Endothelial cell of umbilical vein (primary cell): ENCODE results near the gene BRD3. TPM values are rescaled to one million over a fixed set of nuclear protein-coding genes. Genes with fewer than 3 reads are reported as not detected.

Experiments
- BruUV-seq: library from RNA; stranded (reverse); fragments of 400-500 nt; replicated peaks from 2 replicates; lab custom pipeline; 2021; lab: Mats Ljungman, UMichigan
- CTCF ChIA-PET: fragments of 300-600, 350-600 bp; sonication (Branson Sonifier 250); formaldehyde crosslinking; loops from one replicate; lab custom pipeline; 2021; ENCODE audit warnings: antibody characterized with exemption, inconsistent platforms; lab: Charles Lee
- POLR2A ChIA-PET: fragments of 300-600, 350-600 bp; sonication (Branson Sonifier 250); formaldehyde crosslinking; loops from one replicate; lab custom pipeline; 2021; ENCODE audit warnings: antibody characterized with exemption, inconsistent platforms; lab: Charles Lee
- DNase-seq: peaks from one replicate; pipeline ENCODE4 v3.0.0-alpha.2; 2011; ENCODE audit warnings: low read depth, low spot score
- FAIRE-seq: peaks from 2 replicates; lab custom pipeline; 2011; peaks lifted over from hg19 to GRCh38; lab: Jason Lieb, UNC
- H2AFZ ChIP-seq: 2 replicates; pipeline ENCODE4 v1.6.0; 2012; ENCODE audit warnings: low read depth, low read length, control low read depth, inconsistent platforms
- H3K27ac ChIP-seq: 2 replicates; pipeline ENCODE4 v1.5.1; 2011; ENCODE audit warnings: low read depth, mild to moderate bottlenecking, control low read depth, low read length, moderate library complexity; ENCODE audit not compliant: insufficient read depth
- H3K27me3 ChIP-seq, 2 experiments: 2 replicates each; pipeline versions ENCODE4 v1.6.0 to v1.6.1; 2011; ENCODE audit warnings: low read length in 2 of 2, mixed read lengths in 1 of 2; ENCODE audit not compliant: control insufficient read depth in 2 of 2, insufficient read depth in 2 of 2
- H3K36me3 ChIP-seq, 2 experiments: 2 replicates in 1 of 2; 3 replicates in 1 of 2; pipeline ENCODE4 v1.5.1; 2011; ENCODE audit warnings: low read length in 2 of 2, mild to moderate bottlenecking in 1 of 2, moderate library complexity in 1 of 2; ENCODE audit not compliant: control insufficient read depth in 2 of 2, insufficient read depth in 2 of 2; ENCODE audit errors: extremely low read depth in 1 of 2
- H3K4me1 ChIP-seq: 3 replicates; pipeline ENCODE4 v1.5.1; 2011; ENCODE audit warnings: mild to moderate bottlenecking, low read length; ENCODE audit not compliant: control insufficient read depth, insufficient read depth; ENCODE audit errors: extremely low read depth
- H3K4me2 ChIP-seq: 2 replicates; pipeline ENCODE4 v1.6.1; 2011; ENCODE audit warnings: low read length, control low read depth, mixed read lengths; ENCODE audit not compliant: insufficient read depth
- H3K4me3 ChIP-seq, 3 experiments: fragments of 200-600 bp in 1 of 3; sonication (generic), shearing (Covaris generic) in 1 of 3; replicated peaks in 1 of 3; 2 replicates each; pipeline ENCODE4 v1.5.1; 2011 to 2016; ENCODE audit warnings: control low read depth in 3 of 3, low read length in 3 of 3, mild to moderate bottlenecking in 2 of 3, inconsistent platforms in 1 of 3, low read depth in 1 of 3, moderate library complexity in 1 of 3; ENCODE audit not compliant: insufficient read depth in 1 of 3
- H3K79me2 ChIP-seq: 2 replicates; pipeline ENCODE4 v1.6.0; 2012; ENCODE audit warnings: low read length, inconsistent platforms; ENCODE audit not compliant: control insufficient read depth, insufficient read depth
- H3K9ac ChIP-seq: replicated peaks from 2 replicates; pipeline ENCODE3; 2011; ENCODE audit warnings: low read length, control low read depth; ENCODE audit not compliant: insufficient read depth; ENCODE audit errors: extremely low read depth
- H3K9me1 ChIP-seq: replicated peaks from 3 replicates; pipeline ENCODE4 v1.6.0; 2011; ENCODE audit warnings: mild to moderate bottlenecking, low read length; ENCODE audit not compliant: control insufficient read depth, insufficient read depth; ENCODE audit errors: extremely low read depth
- H3K9me3 ChIP-seq: replicated peaks from 2 replicates; pipeline ENCODE4 v1.5.1; 2012; ENCODE audit warnings: low read length, inconsistent platforms; ENCODE audit not compliant: control insufficient read depth, insufficient read depth
- H4K20me1 ChIP-seq: replicated peaks from 2 replicates; pipeline ENCODE3; 2011; ENCODE audit warnings: mild to moderate bottlenecking, low read length; ENCODE audit not compliant: control insufficient read depth, insufficient read depth; ENCODE audit errors: extremely low read depth
- FOS ChIP-seq: IDR thresholded peaks from 2 replicates; pipeline ENCODE4 v1.6.1; 2011; ENCODE audit warnings: mild to moderate bottlenecking, low read length, moderate library complexity, borderline replicate concordance; ENCODE audit not compliant: insufficient read depth
- JUN ChIP-seq: IDR thresholded peaks from 2 replicates; pipeline ENCODE4 v1.6.1; 2011; ENCODE audit warnings: borderline replicate concordance, low read depth; ENCODE audit not compliant: insufficient read length, insufficient read depth
- MAX ChIP-seq: IDR thresholded peaks from 2 replicates; pipeline ENCODE4 v1.6.1; 2011; ENCODE audit not compliant: insufficient read depth, insufficient read length
- POLR2A ChIP-seq: IDR thresholded peaks from 2 replicates; pipeline ENCODE4 v1.6.1; 2012; ENCODE audit warnings: low read depth, mild to moderate bottlenecking, control low read depth, low read length
- POLR2AphosphoS5 ChIP-seq: IDR thresholded peaks from 2 replicates; pipeline ENCODE4 v1.6.1; 2012; ENCODE audit warnings: low read depth, mild to moderate bottlenecking, control low read depth, low read length, moderate library complexity; ENCODE audit not compliant: insufficient read depth
- dilution Hi-C: fragments of 300-500 bp; cut with MboI; formaldehyde crosslinking; loops from one replicate; pipeline ENCODE4 v1.15.0; 2019; ENCODE audit warnings: low sequenced_read_pairs; ENCODE audit not compliant: extremely low pct_ligation_motif_present
- intact Hi-C: fragments of 100-400 bp; cut with micrococcal nuclease; formaldehyde crosslinking; loops from one replicate; pipeline ENCODE4 v1.10.0; 2022
- polyA plus RNA-seq, 4 experiments: library from polyadenylated mRNA; depleted of rRNA in 3 of 4; stranded (reverse) in 3 of 4; unstranded in 1 of 4; fragments of >200 nt; gene quantifications; 2 replicates each; pipeline versions ENCODE4 v1.2.1 to v1.2.3, GENCODE V29; 2011 to 2012; ENCODE audit warnings: missing spikeins in 1 of 4
- total RNA-seq: library from RNA; stranded (reverse); gene quantifications from 2 replicates; pipeline ENCODE4 v1.2.3, GENCODE V29; 2021
- TF ChIP-seq, protein P1 (sequence below), 2 donors: IDR thresholded peaks; 1 replicate in 1 of 2; 2 replicates in 1 of 2; pipeline ENCODE4 v1.5.1; 2011; ENCODE audit warnings: low read length in 2 of 2, mild to moderate bottlenecking in 2 of 2, moderate library complexity in 2 of 2, control low read depth in 1 of 2, inconsistent platforms in 1 of 2, low read depth in 1 of 2; ENCODE audit not compliant: insufficient read depth in 1 of 2; ENCODE audit errors: extremely low read depth in 1 of 2

BRD3 gene
- total and polyA plus RNA-seq, 2 donors (not counting 3 experiments of a cell fraction or from before 2014, with no cell fraction given), result 10.5 to 47.1 TPM

DNA sequence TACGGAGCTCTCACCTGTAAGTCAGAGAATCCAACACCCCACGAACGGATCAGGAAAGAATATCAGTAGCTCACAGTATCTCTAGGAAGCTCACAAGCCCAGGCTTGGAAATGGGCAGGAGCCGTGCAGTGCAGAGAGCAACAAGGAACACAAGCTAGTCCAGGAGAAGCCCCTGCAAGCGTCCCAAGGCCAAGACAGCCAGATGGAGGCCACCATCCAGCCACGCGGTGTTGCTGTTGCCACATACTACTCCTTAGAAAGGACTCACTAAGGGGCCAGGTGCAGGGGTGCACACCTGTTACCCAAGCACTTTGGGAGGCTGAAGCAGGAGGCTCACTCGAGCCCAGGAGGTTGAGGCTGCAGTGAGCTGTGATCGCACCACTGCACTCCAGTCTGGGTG lies 60.3 kb downstream of the BRD3 start:
- Histone ChIP-seq H3K27ac (no peak overlapping the region), H4K20me1 (no peaks in the 10 kb centered on the region), H3K4me2 (no peak overlapping the region), H3K36me3 (no peaks in the 10 kb centered on the region), H3K4me1 (no peaks in the 10 kb centered on the region), H3K4me3 (no peak overlapping the region), H3K27me3 (peaks cover 0 to 3% of the 10 kb centered on the region in 2 experiments), H3K9me1 (no peaks in the 10 kb centered on the region), H3K9me3 (no peaks in the 10 kb centered on the region), H2AFZ (no peak overlapping the region), H3K9ac (no peak overlapping the region), H3K79me2 (no peaks in the 10 kb centered on the region)
- no TSS peak for BruUV-seq
- intact Hi-C loops, result no loop called here
- CTCF ChIA-PET, result interaction anchor here (2.0 kb wide), 1 partner anchor 265 kb away, joined by 4 read pairs; no protein-coding TSS in a partner anchor
- POLR2A ChIA-PET, result no interaction called here
- dilution Hi-C loops, result no loop called here
- TF ChIP-seq POLR2AphosphoS5 (no peak), MAX (no peak), FOS (no peak), POLR2A (no peak), JUN (no peak)
- TF ChIP-seq, protein P1, sequence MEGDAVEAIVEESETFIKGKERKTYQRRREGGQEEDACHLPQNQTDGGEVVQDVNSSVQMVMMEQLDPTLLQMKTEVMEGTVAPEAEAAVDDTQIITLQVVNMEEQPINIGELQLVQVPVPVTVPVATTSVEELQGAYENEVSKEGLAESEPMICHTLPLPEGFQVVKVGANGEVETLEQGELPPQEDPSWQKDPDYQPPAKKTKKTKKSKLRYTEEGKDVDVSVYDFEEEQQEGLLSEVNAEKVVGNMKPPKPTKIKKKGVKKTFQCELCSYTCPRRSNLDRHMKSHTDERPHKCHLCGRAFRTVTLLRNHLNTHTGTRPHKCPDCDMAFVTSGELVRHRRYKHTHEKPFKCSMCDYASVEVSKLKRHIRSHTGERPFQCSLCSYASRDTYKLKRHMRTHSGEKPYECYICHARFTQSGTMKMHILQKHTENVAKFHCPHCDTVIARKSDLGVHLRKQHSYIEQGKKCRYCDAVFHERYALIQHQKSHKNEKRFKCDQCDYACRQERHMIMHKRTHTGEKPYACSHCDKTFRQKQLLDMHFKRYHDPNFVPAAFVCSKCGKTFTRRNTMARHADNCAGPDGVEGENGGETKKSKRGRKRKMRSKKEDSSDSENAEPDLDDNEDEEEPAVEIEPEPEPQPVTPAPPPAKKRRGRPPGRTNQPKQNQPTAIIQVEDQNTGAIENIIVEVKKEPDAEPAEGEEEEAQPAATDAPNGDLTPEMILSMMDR (IDR thresholded peaks at IDR 0.05; ENCODE audit: extremely low read depth in 1 of 2, insufficient read depth in 1 of 2, low read depth in 1 of 2, low read length in 2 of 2), result no peak
- no peak for FAIRE-seq
- DNase-seq, result no peak
